OCI-LY1 (cell line): ENCODE data around the gene FOXO3.
"Not testable (repeated sequence)": the region's sequence is repeated elsewhere in the genome, so short reads cannot be mapped to it uniquely, and the experiment has no call there.

Source experiments
- EZH2 ChIP-seq: fragments of 200-600 bp; sonication (generic), shearing (Covaris generic); IDR thresholded peaks from 2 replicates; pipeline ENCODE4 v1.8.0; 2017; ENCODE audit warnings: borderline replicate concordance, mixed run types, mild to moderate bottlenecking, antibody characterized with exemption, low read length, moderate library complexity, mixed read lengths
- TF ChIP-seq, protein P1 (sequence below): fragments of 200-600 bp; sonication (generic), shearing (Covaris generic); IDR thresholded peaks from 2 replicates; pipeline ENCODE4 v1.5.1; 2017; ENCODE audit warnings: mild to moderate bottlenecking, antibody characterized with exemption, low read length, moderate library complexity, mixed read lengths

DNA sequence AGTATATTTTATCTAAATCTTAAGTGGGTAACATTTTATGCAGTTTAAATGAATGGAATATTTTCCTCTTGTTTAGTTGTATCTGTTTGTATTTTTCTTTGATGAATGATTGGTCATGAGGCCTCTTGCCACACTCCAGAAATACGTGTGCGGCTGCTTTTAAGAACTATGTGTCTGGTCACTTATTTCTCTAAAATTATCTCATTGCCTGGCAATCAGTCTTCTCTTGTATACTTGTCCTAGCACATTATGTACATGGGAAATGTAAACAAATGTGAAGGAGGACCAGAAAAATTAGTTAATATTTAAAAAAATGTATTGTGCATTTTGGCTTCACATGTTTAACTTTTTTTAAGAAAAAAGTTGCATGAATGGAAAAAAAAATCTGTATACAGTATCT, 123.3 kb downstream of the FOXO3 start:
- TF ChIP-seq, protein P1, sequence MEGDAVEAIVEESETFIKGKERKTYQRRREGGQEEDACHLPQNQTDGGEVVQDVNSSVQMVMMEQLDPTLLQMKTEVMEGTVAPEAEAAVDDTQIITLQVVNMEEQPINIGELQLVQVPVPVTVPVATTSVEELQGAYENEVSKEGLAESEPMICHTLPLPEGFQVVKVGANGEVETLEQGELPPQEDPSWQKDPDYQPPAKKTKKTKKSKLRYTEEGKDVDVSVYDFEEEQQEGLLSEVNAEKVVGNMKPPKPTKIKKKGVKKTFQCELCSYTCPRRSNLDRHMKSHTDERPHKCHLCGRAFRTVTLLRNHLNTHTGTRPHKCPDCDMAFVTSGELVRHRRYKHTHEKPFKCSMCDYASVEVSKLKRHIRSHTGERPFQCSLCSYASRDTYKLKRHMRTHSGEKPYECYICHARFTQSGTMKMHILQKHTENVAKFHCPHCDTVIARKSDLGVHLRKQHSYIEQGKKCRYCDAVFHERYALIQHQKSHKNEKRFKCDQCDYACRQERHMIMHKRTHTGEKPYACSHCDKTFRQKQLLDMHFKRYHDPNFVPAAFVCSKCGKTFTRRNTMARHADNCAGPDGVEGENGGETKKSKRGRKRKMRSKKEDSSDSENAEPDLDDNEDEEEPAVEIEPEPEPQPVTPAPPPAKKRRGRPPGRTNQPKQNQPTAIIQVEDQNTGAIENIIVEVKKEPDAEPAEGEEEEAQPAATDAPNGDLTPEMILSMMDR, result not testable (repeated sequence)
- TF ChIP-seq EZH2, result not testable (repeated sequence)
